Esophagus muscularis mucosa (tissue), 4 donors: ENCODE results near the gene LHX8. TPM values are rescaled to one million over a fixed set of nuclear protein-coding genes. Genes with fewer than 3 reads are reported as not detected.
A peak's percentile ranks its signal among the peaks of the same experiment; 100 is the strongest.

Experiments used
- DNase-seq: peaks from one replicate; pipeline ENCODE4 v3.0.0-alpha.2; 2017; ENCODE audit errors: extremely low spot score
- H3K27ac ChIP-seq, 4 donors: fragments of 200-600 bp; sonication (generic); replicated peaks in 1 of 4; 1 replicate in 3 of 4; 2 replicates in 1 of 4; pipeline ENCODE4 v1.5.1; 2016 to 2019; ENCODE audit warnings: mild to moderate bottlenecking in 1 of 4
- H3K27me3 ChIP-seq, 4 donors: fragments of 200-600 bp; sonication (generic); one replicate each; pipeline versions ENCODE4 v1.5.1 to v1.6.0; 2016 to 2019
- H3K36me3 ChIP-seq, 4 donors: fragments of 200-600 bp; sonication (generic); one replicate each; pipeline ENCODE4 v1.5.1; 2016 to 2019
- H3K4me1 ChIP-seq, 4 donors: fragments of 200-600 bp; sonication (generic); one replicate each; pipeline ENCODE4 v1.5.1; 2016 to 2019
- H3K4me3 ChIP-seq, 4 donors: fragments of 200-600 bp; sonication (generic); 1 replicate in 2 of 4; 2 replicates in 2 of 4; pipeline ENCODE4 v1.5.1; 2016 to 2019; ENCODE audit warnings: mild to moderate bottlenecking in 4 of 4, moderate library complexity in 1 of 4
- H3K9me3 ChIP-seq, 4 donors: fragments of 200-600 bp; sonication (generic); 1 replicate in 3 of 4; 2 replicates in 1 of 4; pipeline ENCODE4 v1.5.1; 2016 to 2019
- EP300 ChIP-seq: sonication (generic); formaldehyde crosslinking; IDR thresholded peaks from one replicate; pipeline ENCODE4 v1.6.1; 2017; ENCODE audit warnings: antibody characterized with exemption
- POLR2A ChIP-seq: fragments of 450-650 bp; IDR thresholded peaks from one replicate; pipeline ENCODE4 v1.6.1; 2017; ENCODE audit warnings: antibody characterized with exemption, moderate library complexity, mild to moderate bottlenecking, low read depth
- POLR2AphosphoS5 ChIP-seq, 2 donors: sonication (generic); formaldehyde crosslinking; IDR thresholded peaks; one replicate each; pipeline ENCODE4 v1.6.1; 2017; ENCODE audit warnings: antibody characterized with exemption in 2 of 2
- WGBS: methylation state at CpG from one replicate; pipeline ENCODE4 v1.1.5; 2018; 5-methylcytosine and 5-hydroxymethylcytosine counted together
- intact Hi-C: fragments of 100-400 bp; cut with DNase I; formaldehyde crosslinking; loops from one replicate; pipeline ENCODE4 v1.15.1; 2023
- small RNA-seq, 3 donors: library from RNA; depleted of rRNA; stranded (forward); fragments of <200 nt; gene quantifications; one replicate each; pipeline ENCODE3, GENCODE V24; 2016
- total RNA-seq, 4 donors: library from RNA; depleted of rRNA; stranded (reverse); fragments of >200 nt; gene quantifications; one replicate each; pipeline versions ENCODE4 v1.1.0 to v1.2.1, GENCODE V29; 2016
- TF ChIP-seq, protein P1 (sequence below), 3 experiments: fragments of 200-600 bp in 2 of 3; fragments of 450-650 bp in 1 of 3; sonication (generic) in 2 of 3; IDR thresholded peaks; one replicate each; pipeline ENCODE4 v1.5.1; 2017 to 2019; ENCODE audit warnings: antibody characterized with exemption in 3 of 3, mild to moderate bottlenecking in 2 of 3, moderate library complexity in 1 of 3

The LHX8 gene
- total RNA-seq, 4 donors from 2014 or later, result not detected

DNA sequence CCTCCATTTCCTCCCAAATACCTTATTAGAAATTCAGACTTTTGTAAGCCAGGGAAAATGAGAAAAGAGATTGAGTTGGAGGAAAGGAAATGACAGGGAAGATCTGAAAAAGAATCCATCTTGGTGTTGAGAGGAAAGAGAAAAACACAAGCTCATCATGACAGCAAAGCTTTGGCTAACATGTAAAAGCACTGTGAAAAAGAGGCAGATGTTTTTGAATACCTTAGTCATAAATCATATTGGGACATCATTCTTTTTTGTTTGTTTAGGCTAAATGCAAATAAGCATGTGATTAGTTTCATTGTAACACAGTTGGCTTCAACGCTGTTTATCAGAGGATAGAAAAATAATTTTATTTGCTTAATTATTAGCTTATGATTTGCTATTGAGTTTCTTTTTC is 64.6 kb downstream of the LHX8 start:
- no peak for DNase-seq

DNA sequence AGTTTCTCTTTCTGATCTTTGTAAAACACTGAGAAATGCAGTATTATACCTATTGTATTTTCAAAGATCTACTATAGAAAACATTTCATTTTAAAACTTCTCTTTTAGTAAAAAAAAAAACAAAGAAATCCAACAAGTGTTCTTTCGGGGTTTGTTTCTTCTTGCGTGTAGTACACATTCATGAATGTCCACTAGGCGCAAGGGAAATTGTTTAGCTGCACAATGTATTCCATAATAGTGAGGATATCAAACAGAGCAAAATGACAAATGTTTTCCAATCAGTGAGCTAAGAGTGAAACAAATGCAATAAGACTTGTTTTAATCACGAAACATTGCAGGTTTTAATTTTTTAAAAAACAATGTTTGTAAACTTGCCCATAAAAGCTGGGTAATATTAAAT is 68.6 kb downstream of the LHX8 start:
- Histone ChIP-seq H3K27me3 (peaks cover 0 to 15% (median 0%) of the 10 kb centered on the region in 4 donors), H3K27ac (no peak overlapping the region), H3K36me3 (no peaks in the 10 kb centered on the region), H3K9me3 (no peaks in the 10 kb centered on the region), H3K4me1 (no peaks in the 10 kb centered on the region), H3K4me3 (no peak overlapping the region)
- TF ChIP-seq EP300 (no peak), POLR2A (no peak), POLR2AphosphoS5 (IDR thresholded peaks at IDR 0.05) (no peak)
- TF ChIP-seq, protein P1, sequence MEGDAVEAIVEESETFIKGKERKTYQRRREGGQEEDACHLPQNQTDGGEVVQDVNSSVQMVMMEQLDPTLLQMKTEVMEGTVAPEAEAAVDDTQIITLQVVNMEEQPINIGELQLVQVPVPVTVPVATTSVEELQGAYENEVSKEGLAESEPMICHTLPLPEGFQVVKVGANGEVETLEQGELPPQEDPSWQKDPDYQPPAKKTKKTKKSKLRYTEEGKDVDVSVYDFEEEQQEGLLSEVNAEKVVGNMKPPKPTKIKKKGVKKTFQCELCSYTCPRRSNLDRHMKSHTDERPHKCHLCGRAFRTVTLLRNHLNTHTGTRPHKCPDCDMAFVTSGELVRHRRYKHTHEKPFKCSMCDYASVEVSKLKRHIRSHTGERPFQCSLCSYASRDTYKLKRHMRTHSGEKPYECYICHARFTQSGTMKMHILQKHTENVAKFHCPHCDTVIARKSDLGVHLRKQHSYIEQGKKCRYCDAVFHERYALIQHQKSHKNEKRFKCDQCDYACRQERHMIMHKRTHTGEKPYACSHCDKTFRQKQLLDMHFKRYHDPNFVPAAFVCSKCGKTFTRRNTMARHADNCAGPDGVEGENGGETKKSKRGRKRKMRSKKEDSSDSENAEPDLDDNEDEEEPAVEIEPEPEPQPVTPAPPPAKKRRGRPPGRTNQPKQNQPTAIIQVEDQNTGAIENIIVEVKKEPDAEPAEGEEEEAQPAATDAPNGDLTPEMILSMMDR (IDR thresholded peaks at IDR 0.05), result no peak
- intact Hi-C loops, result loop anchor here (2.0 kb wide), 1 partner anchor 428 kb away; no protein-coding TSS in a partner anchor
- DNase-seq, result no peak
- 87% methylated on average over 4 of the region's 4 CpGs for WGBS

More for the DNA sequence above, 64.6 kb downstream of the LHX8 start:
- Histone ChIP-seq H3K27me3 (peaks cover 0 to 16% (median 0%) of the 10 kb centered on the region in 4 donors), H3K27ac (no peak overlapping the region), H3K4me3 (no peak overlapping the region), H3K9me3 (no peaks in the 10 kb centered on the region), H3K36me3 (no peaks in the 10 kb centered on the region), H3K4me1 (no peaks in the 10 kb centered on the region)
- WGBS, result 90% methylated on average over 1 of the region's 1 CpG
- intact Hi-C loops, result no loop called here
- TF ChIP-seq, protein P1 (IDR thresholded peaks at IDR 0.05), result no peak
- TF ChIP-seq POLR2A (no peak), EP300 (no peak), POLR2AphosphoS5 (IDR thresholded peaks at IDR 0.05) (no peak)

DNA sequence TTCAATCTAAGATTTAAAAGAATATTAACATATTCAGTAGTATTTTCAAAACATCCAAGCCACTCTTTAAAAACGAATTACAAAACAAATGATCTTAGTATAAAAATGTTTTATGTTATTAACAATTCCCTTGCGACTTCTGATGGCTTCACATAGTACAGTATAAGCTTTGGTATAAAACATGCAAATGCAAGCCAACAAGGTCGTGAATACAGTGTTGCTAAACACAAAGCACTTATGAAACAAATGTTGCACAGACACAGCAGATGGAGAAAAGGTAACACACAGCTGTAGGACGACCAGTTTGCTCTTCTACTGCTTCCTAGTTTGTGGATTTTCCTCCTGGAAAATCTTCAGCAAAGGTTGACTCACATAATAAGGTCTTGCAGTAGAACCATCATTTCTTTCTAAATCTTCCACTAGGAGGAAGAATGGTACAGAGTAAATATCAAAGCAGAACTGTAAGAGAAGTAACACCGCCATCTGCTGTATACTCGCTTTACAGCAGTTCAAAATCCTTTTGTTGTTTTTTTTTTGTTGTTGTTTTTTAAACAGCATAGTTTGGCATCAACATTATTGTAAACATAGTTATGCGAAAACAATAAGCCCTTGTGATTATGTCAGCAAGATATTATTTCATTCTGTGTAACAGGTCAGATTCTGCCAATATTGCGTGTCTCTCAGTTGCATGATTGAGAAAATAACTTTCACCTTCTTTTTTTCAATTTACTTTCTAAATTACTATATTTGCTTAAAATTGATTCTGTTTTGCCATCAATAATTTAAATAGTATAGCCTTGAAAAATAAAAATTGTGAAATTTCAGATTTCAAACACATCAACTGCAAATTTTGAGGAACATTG is 69.5 kb downstream of the LHX8 start:
- WGBS, result 32% methylated on average over 8 of the region's 8 CpGs
- intact Hi-C loops, result loop anchor here (2.0 kb wide), 1 partner anchor 429 kb away; no protein-coding TSS in a partner anchor
- Histone ChIP-seq H3K4me3 (no peak overlapping the region), H3K27me3 (peaks cover 0 to 7% (median 0%) of the 10 kb centered on the region in 4 donors), H3K36me3 (no peaks in the 10 kb centered on the region), H3K9me3 (no peaks in the 10 kb centered on the region), H3K27ac (no peak overlapping the region), H3K4me1 (no peaks in the 10 kb centered on the region)
- no peak for TF ChIP-seq POLR2A
- no peak for TF ChIP-seq EP300
- TF ChIP-seq, protein P1 (IDR thresholded peaks at IDR 0.05), result peak; percentile 42 to 60 (median 56)
- TF ChIP-seq POLR2AphosphoS5 (IDR thresholded peaks at IDR 0.05), result no peak
- DNase-seq, result no peak

DNA sequence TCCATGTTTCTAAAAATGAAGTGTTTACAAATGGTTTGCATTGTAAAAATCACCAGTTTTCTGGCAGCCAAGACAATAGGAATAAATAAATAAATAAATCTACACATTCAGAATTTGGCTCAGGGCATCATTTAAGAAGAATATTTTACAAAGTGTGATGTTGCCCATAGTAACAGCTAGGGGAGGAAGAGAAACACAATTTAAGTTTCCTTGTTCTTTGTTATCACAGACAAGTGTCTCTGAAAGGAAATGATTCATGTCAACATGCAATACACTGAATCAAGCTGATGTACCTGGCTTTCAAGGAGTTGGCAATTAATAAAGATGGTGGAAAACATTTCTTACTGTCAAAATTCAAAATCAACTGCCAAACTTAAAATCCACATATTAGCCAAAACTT is 74.7 kb downstream of the LHX8 start:
- TF ChIP-seq, protein P1 (IDR thresholded peaks at IDR 0.05), result no peak
- TF ChIP-seq POLR2A, result no peak
- no peak for TF ChIP-seq POLR2AphosphoS5 (IDR thresholded peaks at IDR 0.05)
- no peak for TF ChIP-seq EP300
- H3K4me3 ChIP-seq, result no peak overlapping the region
- H3K9me3 ChIP-seq, result no peaks in the 10 kb centered on the region
- H3K27ac ChIP-seq, result no peak overlapping the region
- H3K27me3 ChIP-seq, result no peaks in the 10 kb centered on the region
- DNase-seq, result no peak
- intact Hi-C loops, result no loop called here
- no peaks in the 10 kb centered on the region for H3K4me1 ChIP-seq
- H3K36me3 ChIP-seq, result no peaks in the 10 kb centered on the region

Small RNA genes within 50 kb of the gene (small RNA-seq; reads per million reads assigned to genes)
- gene RNU6-622P, result 0 reads per million in 3 donors
